GOT3 (cell line): ENCODE data around the gene CCDC82.
A peak's percentile ranks its signal among the peaks of the same experiment; 100 is the strongest.
"Not testable (repeated sequence)": the region's sequence is repeated elsewhere in the genome, so short reads cannot be mapped to it uniquely, and the experiment has no call there.

Source experiments
- DNase-seq: peaks from one replicate; lab custom pipeline; 2025; ENCODE audit warnings: mixed read lengths; lab: John Stamatoyannopoulos, UW

Gene CCDC82

GRCh38 chr11:96389720-96390487 is at the start of gene CCDC82, which contains the start of gene JRKL:
Gene CCDC82, minus strand, starts transcription at chr11:96389912. Its CDS starts 5,165 bp downstream, at chr11:96384747.
Gene JRKL, plus strand, starts transcription at chr11:96390013. Its CDS starts 637 bp downstream, at chr11:96390650.
- peak; percentile 32 for DNase-seq

- DNase-seq: not testable (repeated sequence)
Measured at GRCh38 chr11:96432654-96433053, 42.9 kb upstream of the CCDC82 start.

GRCh38 chr11:96430668-96431067 is 41.0 kb upstream of the CCDC82 start:
- no peak for DNase-seq

- no peak for DNase-seq
Measured at GRCh38 chr11:96424693-96425092, 35.0 kb upstream of the CCDC82 start.

GRCh38 chr11:96413408-96413807 is 23.7 kb upstream of the CCDC82 start:
- no peak for DNase-seq

GRCh38 chr11:96412761-96413381 is 23.2 kb upstream of the CCDC82 start:
- no peak for DNase-seq

- not testable (repeated sequence) for DNase-seq
Measured at GRCh38 chr11:96411412-96411811, 21.7 kb upstream of the CCDC82 start.

GRCh38 chr11:96400697-96401096 is 11.0 kb upstream of the CCDC82 start:
- DNase-seq: no peak

- no peak for DNase-seq
Measured at GRCh38 chr11:96397863-96398262, 8.2 kb upstream of the CCDC82 start.

GRCh38 chr11:96396637-96397036 is 6.9 kb upstream of the CCDC82 start:
- no peak for DNase-seq

GRCh38 chr11:96394773-96395172 is 5.1 kb upstream of the CCDC82 start:
- DNase-seq: no peak

- DNase-seq: no peak
Measured at GRCh38 chr11:96393753-96394348, 4.1 kb upstream of the CCDC82 start.

GRCh38 chr11:96391698-96392307 is 2.1 kb upstream of the CCDC82 start:
- DNase-seq: no peak

GRCh38 chr11:96390488-96390792 is 728 bp upstream of the CCDC82 start:
- no peak for DNase-seq

- no peak for DNase-seq
Measured at GRCh38 chr11:96388891-96389719, 607 bp downstream of the CCDC82 start.

GRCh38 chr11:96385187-96385586 is 4.5 kb downstream of the CCDC82 start:
- no peak for DNase-seq

- DNase-seq: no peak
Measured at GRCh38 chr11:96384156-96384555, 5.6 kb downstream of the CCDC82 start.

- no peak for DNase-seq
Measured at GRCh38 chr11:96376796-96377195, 12.9 kb downstream of the CCDC82 start.

- no peak for DNase-seq
Measured at GRCh38 chr11:96373826-96374225, 15.9 kb downstream of the CCDC82 start.

GRCh38 chr11:96367342-96367741 is 22.4 kb downstream of the CCDC82 start:
- no peak for DNase-seq

- DNase-seq: no peak
Measured at GRCh38 chr11:96366024-96366423, 23.7 kb downstream of the CCDC82 start.

GRCh38 chr11:96365493-96365892 is 24.2 kb downstream of the CCDC82 start:
- DNase-seq: no peak
